ENCODE data around the gene BMP7.

Gene BMP7

GRCh38 chr20:57266291-57267157 lies at the start of gene BMP7:
TSS of gene BMP7 (minus strand) at chr20:57266641. CDS start at chr20:57266122, 519 bp downstream.
- peak in 38 of 56 donors; percentile 36 to 83 (median 66) for DNase-seq

GRCh38 chr20:57315976-57316480 lies 49.6 kb upstream of the BMP7 start:
- DNase-seq: no peak

GRCh38 chr20:57315083-57315975 lies 48.9 kb upstream of the BMP7 start:
- no peak for DNase-seq

- DNase-seq: no peak
Observed at GRCh38 chr20:57313951-57314350, 47.5 kb upstream of the BMP7 start.

- no peak for DNase-seq
Observed at GRCh38 chr20:57313230-57313629, 46.8 kb upstream of the BMP7 start.

GRCh38 chr20:57312138-57312537 lies 45.7 kb upstream of the BMP7 start:
- no peak for DNase-seq

GRCh38 chr20:57310821-57311514 lies 44.5 kb upstream of the BMP7 start:
- no peak for DNase-seq

GRCh38 chr20:57309544-57310115 lies 43.2 kb upstream of the BMP7 start:
- DNase-seq: peak in 12 of 56 donors; percentile 11 to 63 (median 36)

- DNase-seq: no peak
Observed at GRCh38 chr20:57308451-57309271, 42.2 kb upstream of the BMP7 start.

- DNase-seq: no peak
Observed at GRCh38 chr20:57306747-57307146, 40.3 kb upstream of the BMP7 start.

- no peak for DNase-seq
Observed at GRCh38 chr20:57301026-57301425, 34.6 kb upstream of the BMP7 start.

- no peak for DNase-seq
Observed at GRCh38 chr20:57298457-57298856, 32.0 kb upstream of the BMP7 start.

GRCh38 chr20:57294550-57294949 lies 28.1 kb upstream of the BMP7 start:
- DNase-seq: no peak

- DNase-seq: no peak
Observed at GRCh38 chr20:57293995-57294394, 27.6 kb upstream of the BMP7 start.

- no peak for DNase-seq
Observed at GRCh38 chr20:57292611-57293010, 26.2 kb upstream of the BMP7 start.

- no peak for DNase-seq
Observed at GRCh38 chr20:57291694-57292093, 25.3 kb upstream of the BMP7 start.

- no peak for DNase-seq
Observed at GRCh38 chr20:57291003-57291402, 24.6 kb upstream of the BMP7 start.

- no peak for DNase-seq
Observed at GRCh38 chr20:57290178-57290484, 23.7 kb upstream of the BMP7 start.

- peak in 45 of 56 donors; percentile 14 to 91 (median 63) for DNase-seq
Observed at GRCh38 chr20:57289391-57290177, 23.1 kb upstream of the BMP7 start.

Measured in amygdala (tissue), 56 donors.